GM20000 (cell line): ENCODE results near the gene C1QB.

ENCODE experiments used
- DNase-seq: peaks from one replicate; pipeline ENCODE4 v3.0.0; 2012; ENCODE audit warnings: low spot score
- CTCF ChIP-seq: IDR thresholded peaks from 2 replicates; pipeline ENCODE4 v1.5.1; 2012; ENCODE audit warnings: mild to moderate bottlenecking, control low read depth; ENCODE audit errors: extremely low read depth, missing control alignments

The C1QB gene, protein sequence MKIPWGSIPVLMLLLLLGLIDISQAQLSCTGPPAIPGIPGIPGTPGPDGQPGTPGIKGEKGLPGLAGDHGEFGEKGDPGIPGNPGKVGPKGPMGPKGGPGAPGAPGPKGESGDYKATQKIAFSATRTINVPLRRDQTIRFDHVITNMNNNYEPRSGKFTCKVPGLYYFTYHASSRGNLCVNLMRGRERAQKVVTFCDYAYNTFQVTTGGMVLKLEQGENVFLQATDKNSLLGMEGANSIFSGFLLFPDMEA

GRCh38 chr1:22652881-22653316, at the start of gene C1QB:
C1QB (plus strand) TSS chr1:22653236; CDS start chr1:22659463, 6,227 bp downstream.
- TF ChIP-seq CTCF = no peak
- DNase-seq = no peak

GRCh38 chr1:22606161-22606560, 46.9 kb upstream of the C1QB start:
- no peak for TF ChIP-seq CTCF
- DNase-seq = no peak

- no peak for TF ChIP-seq CTCF
- DNase-seq = no peak
Measured at GRCh38 chr1:22607154-22607553, 45.9 kb upstream of the C1QB start.

GRCh38 chr1:22608361-22608760, 44.7 kb upstream of the C1QB start:
- TF ChIP-seq CTCF = no peak
- DNase-seq = no peak

GRCh38 chr1:22609291-22609690, 43.7 kb upstream of the C1QB start:
- DNase-seq = no peak
- no peak for TF ChIP-seq CTCF

DNA sequence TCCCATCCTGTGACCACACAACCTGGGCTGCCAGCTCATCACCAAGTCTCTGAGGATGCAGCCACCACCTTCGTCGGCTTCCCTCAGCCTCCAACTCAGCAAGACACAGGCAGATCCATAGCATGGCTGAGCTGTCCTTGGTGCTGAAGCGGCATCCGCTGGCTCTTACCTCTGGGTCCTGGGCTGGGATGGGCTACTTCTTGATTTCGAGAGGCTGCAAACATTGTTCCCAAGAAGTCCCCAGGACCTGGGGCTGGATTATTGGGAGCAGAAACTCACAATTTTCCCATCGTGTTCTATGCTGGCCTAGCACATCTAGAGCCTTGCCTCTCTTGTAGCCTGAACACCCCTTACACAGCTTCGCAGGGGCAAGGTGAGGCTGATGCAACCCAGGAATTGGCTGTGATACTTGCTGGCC, 41.5 kb upstream of the C1QB start:
- DNase-seq = no peak
- no peak for TF ChIP-seq CTCF

DNA sequence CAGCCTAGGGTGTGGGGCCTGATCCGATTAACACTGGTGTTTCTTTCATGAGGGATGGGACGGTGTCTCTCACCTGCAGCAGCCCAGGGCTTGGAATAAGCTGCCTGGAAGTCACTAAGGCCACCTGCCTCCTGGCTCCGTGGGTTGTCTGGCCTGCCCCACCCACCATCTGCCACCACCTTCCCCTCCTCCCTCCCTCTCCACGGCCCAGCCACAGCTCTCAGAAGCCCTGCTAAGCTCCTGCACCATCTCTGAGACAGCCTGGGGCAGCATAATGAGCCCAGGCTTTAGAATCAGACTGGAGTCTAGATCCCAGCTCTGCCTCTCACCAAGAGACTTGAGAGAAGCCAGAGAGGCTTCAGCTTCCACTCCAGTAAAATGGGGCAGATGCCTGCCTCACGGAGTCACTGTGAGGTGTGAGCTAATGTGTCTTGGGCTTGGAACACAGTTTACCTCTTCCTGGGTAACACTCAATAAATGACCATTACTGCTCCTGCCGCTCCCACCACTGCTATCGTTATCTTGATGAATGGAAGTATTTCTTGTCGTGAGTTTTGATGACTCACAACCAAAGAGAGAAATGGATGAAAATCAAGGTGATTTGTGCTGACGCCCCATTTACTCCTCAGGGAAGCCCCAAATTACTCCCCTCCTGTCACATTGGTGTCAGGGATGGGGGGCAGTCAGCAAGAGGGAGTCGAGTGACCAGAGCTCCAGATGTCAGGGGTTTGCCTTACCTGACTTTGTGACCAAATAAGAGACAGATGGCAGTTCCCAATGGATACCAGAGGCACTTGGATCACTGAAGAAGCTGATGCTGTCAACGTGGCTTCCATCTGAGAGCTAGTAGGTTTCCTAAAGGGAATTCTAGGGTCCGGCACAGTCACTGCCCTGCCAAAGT, 40.1 kb upstream of the C1QB start:
- TF ChIP-seq CTCF = no peak
- DNase-seq = no peak
